Thyroid gland (tissue), 4 donors: ENCODE data around the gene ATOSA. TPM values are rescaled to one million over a fixed set of nuclear protein-coding genes. Genes with fewer than 3 reads are reported as not detected.

Experiments
- DNase-seq, 2 donors: peaks; one replicate each; pipeline ENCODE4 v3.0.0-alpha.2; 2019
- H3K27ac ChIP-seq, 3 donors: fragments of 200-600 bp; sonication (generic); 1 replicate in 2 of 3; 2 replicates in 1 of 3; pipeline ENCODE4 v1.5.1; 2016 to 2019; ENCODE audit warnings: mild to moderate bottlenecking in 1 of 3, moderate library complexity in 1 of 3
- H3K27me3 ChIP-seq: fragments of 200-600 bp; sonication (generic); one replicate; pipeline ENCODE4 v1.5.1; 2019
- H3K36me3 ChIP-seq, 2 donors: fragments of 200-600 bp; sonication (generic); one replicate each; pipeline ENCODE4 v1.5.1; 2016 to 2019
- H3K4me1 ChIP-seq, 2 donors: fragments of 200-600 bp; sonication (generic); one replicate each; pipeline ENCODE4 v1.5.1; 2017 to 2019
- H3K4me3 ChIP-seq, 3 donors: fragments of 200-600 bp; sonication (generic); replicated peaks in 1 of 3; 1 replicate in 2 of 3; 2 replicates in 1 of 3; pipeline ENCODE4 v1.5.1; 2016; ENCODE audit warnings: mild to moderate bottlenecking in 1 of 3
- H3K9me3 ChIP-seq: fragments of 200-600 bp; sonication (generic); one replicate; pipeline ENCODE4 v1.5.1; 2017
- CTCF ChIP-seq, 6 experiments: fragments of 200-600 bp in 3 of 6; fragments of 450-650 bp in 3 of 6; sonication (generic) in 3 of 6; IDR thresholded peaks; one replicate each; pipeline ENCODE4 v1.5.1; 2016 to 2019; ENCODE audit warnings: antibody characterized with exemption in 6 of 6, mild to moderate bottlenecking in 2 of 6, inconsistent platforms in 1 of 6, moderate library complexity in 1 of 6
- POLR2A ChIP-seq, 2 donors: fragments of 450-650 bp; IDR thresholded peaks; one replicate each; pipeline ENCODE4 v1.6.1; 2017; ENCODE audit warnings: antibody characterized with exemption in 2 of 2, mild to moderate bottlenecking in 2 of 2, moderate library complexity in 1 of 2
- WGBS, 2 donors: methylation state at CpG; one replicate each; pipeline ENCODE4 v1.1.5; 2017; 5-methylcytosine and 5-hydroxymethylcytosine counted together
- intact Hi-C: fragments of 100-400 bp; cut with DNase I; formaldehyde crosslinking; loops from one replicate; pipeline ENCODE4 v1.15.1; 2023
- total RNA-seq, 4 donors: library from RNA; depleted of rRNA; stranded (reverse); fragments of >200 nt; gene quantifications; one replicate each; pipeline ENCODE4 v1.2.3, GENCODE V29; 2016

Gene ATOSA
- total RNA-seq, 4 donors from 2014 or later: 88.7 to 164 (median 117) TPM

- 86 to 88% methylated on average over 6 of the region's 6 CpGs for WGBS, 2 donors
- H3K36me3 ChIP-seq: no peaks in the 10 kb centered on the region
- TF ChIP-seq CTCF (IDR thresholded peaks at IDR 0.05) (no peak), POLR2A (IDR thresholded peaks at IDR 0.05) (no peak)
- no peaks in the 10 kb centered on the region for H3K9me3 ChIP-seq
- H3K27me3 ChIP-seq: no peaks in the 10 kb centered on the region
- intact Hi-C loops: no loop called here
- H3K27ac ChIP-seq: no peak overlapping the region
- H3K4me1 ChIP-seq: no peaks in the 10 kb centered on the region
- no peak overlapping the region for H3K4me3 ChIP-seq
- no peak for DNase-seq
Observed at GRCh38 chr15:52717924-52718323, 38.7 kb upstream of the ATOSA start.

- intact Hi-C loops: no loop called here
- no peaks in the 10 kb centered on the region for H3K4me1 ChIP-seq
- 90 to 92% methylated on average over 6 of the region's 6 CpGs for WGBS, 2 donors
Observed at GRCh38 chr15:52717481-52717880, 38.3 kb upstream of the ATOSA start.

GRCh38 chr15:52716536-52716935 lies 37.3 kb upstream of the ATOSA start:
- TF ChIP-seq CTCF (IDR thresholded peaks at IDR 0.05) (no peak), POLR2A (IDR thresholded peaks at IDR 0.05) (no peak)
- 61 to 88% methylated on average over 2 of the region's 2 CpGs for WGBS, 2 donors
- intact Hi-C loops: no loop called here
- no peaks in the 10 kb centered on the region for H3K36me3 ChIP-seq
- no peak for DNase-seq
- H3K4me1 ChIP-seq: peaks cover 0 to 4% of the 10 kb centered on the region in 2 donors
- H3K9me3 ChIP-seq: no peaks in the 10 kb centered on the region
- H3K4me3 ChIP-seq: no peak overlapping the region
- no peak overlapping the region for H3K27ac ChIP-seq
- no peaks in the 10 kb centered on the region for H3K27me3 ChIP-seq

More at GRCh38 chr15:52717481-52717880, 38.3 kb upstream of the ATOSA start:
- TF ChIP-seq POLR2A (IDR thresholded peaks at IDR 0.05) (no peak), CTCF (IDR thresholded peaks at IDR 0.05) (no peak)
- H3K27me3 ChIP-seq: no peaks in the 10 kb centered on the region
- H3K36me3 ChIP-seq: no peaks in the 10 kb centered on the region
- H3K4me3 ChIP-seq: no peak overlapping the region
- DNase-seq: no peak
- H3K27ac ChIP-seq: no peak overlapping the region
- no peaks in the 10 kb centered on the region for H3K9me3 ChIP-seq

- Histone ChIP-seq H3K27me3 (no peaks in the 10 kb centered on the region), H3K36me3 (no peaks in the 10 kb centered on the region), H3K9me3 (no peaks in the 10 kb centered on the region), H3K4me3 (no peak overlapping the region), H3K27ac (no peak overlapping the region), H3K4me1 (peaks cover 3 to 4% of the 10 kb centered on the region in 2 donors)
- WGBS, 2 donors: 69 to 73% methylated on average over 5 of the region's 5 CpGs
- TF ChIP-seq POLR2A (IDR thresholded peaks at IDR 0.05): no peak
- no peak for TF ChIP-seq CTCF (IDR thresholded peaks at IDR 0.05)
- intact Hi-C loops: no loop called here
- DNase-seq: no peak
Observed at GRCh38 chr15:52715411-52715810, 36.2 kb upstream of the ATOSA start.

GRCh38 chr15:52714968-52715367 lies 35.8 kb upstream of the ATOSA start:
- WGBS, 2 donors: 69 to 85% methylated on average over 3 of the region's 3 CpGs
- no peaks in the 10 kb centered on the region for H3K27me3 ChIP-seq
- no peaks in the 10 kb centered on the region for H3K36me3 ChIP-seq
- H3K4me1 ChIP-seq: peaks cover 3 to 4% of the 10 kb centered on the region in 2 donors
- H3K9me3 ChIP-seq: no peaks in the 10 kb centered on the region
- intact Hi-C loops: no loop called here
- DNase-seq: no peak
- TF ChIP-seq CTCF (IDR thresholded peaks at IDR 0.05) (no peak), POLR2A (IDR thresholded peaks at IDR 0.05) (no peak)
- H3K4me3 ChIP-seq: no peak overlapping the region
- no peak overlapping the region for H3K27ac ChIP-seq
